Psoas muscle (tissue), 8 donors: ENCODE data around the gene RPAP3. TPM values are rescaled to one million over a fixed set of nuclear protein-coding genes. Genes with fewer than 3 reads are reported as not detected.

Experiments
- ATAC-seq, 4 donors: fragments of 200-7000 bp; cut with Tn5 transposase; one replicate each; pipeline ENCODE4 v1.9.1; 2020; ENCODE audit warnings: moderate library complexity in 3 of 4, mild to moderate bottlenecking in 2 of 4
- DNase-seq, 2 donors: peaks; one replicate each; pipeline ENCODE4 v3.0.0-alpha.2; 2020
- H3K27ac ChIP-seq: fragments of 200-600 bp; one replicate; pipeline ENCODE4 v1.8.0; 2022
- H3K27me3 ChIP-seq, 3 donors: fragments of 200-600 bp in 1 of 3; one replicate each; pipeline versions ENCODE4 v1.6.1 to v1.8.0; 2013 to 2022; ENCODE audit warnings: low read length in 2 of 3, mild to moderate bottlenecking in 2 of 3, moderate library complexity in 1 of 3; ENCODE audit not compliant: insufficient read depth in 3 of 3
- H3K36me3 ChIP-seq, 2 donors: fragments of 200-600 bp in 1 of 2; one replicate each; pipeline versions ENCODE4 v1.6.1 to v1.8.0; 2013 to 2022; ENCODE audit warnings: low read depth in 1 of 2, mild to moderate bottlenecking in 1 of 2, moderate library complexity in 1 of 2; ENCODE audit not compliant: insufficient read depth in 1 of 2
- H3K4me1 ChIP-seq: fragments of 200-600 bp; one replicate; pipeline ENCODE4 v1.8.0; 2022
- H3K4me3 ChIP-seq: fragments of 200-600 bp; one replicate; pipeline ENCODE4 v1.8.0; 2022; ENCODE audit warnings: mild to moderate bottlenecking
- H3K9me3 ChIP-seq: fragments of 200-600 bp; one replicate; pipeline ENCODE4 v1.8.0; 2022
- CTCF ChIP-seq: fragments of 200-600 bp; IDR thresholded peaks from one replicate; pipeline ENCODE4 v1.8.0; 2022; ENCODE audit warnings: antibody characterized with exemption
- WGBS, 3 donors: extraction: QIAGEN DNeasy Blood & Tissue Kit; methylation state at CpG; one replicate each; pipeline versions ENCODE4 v1.1.6 to v1.1.7; 2013; 5-methylcytosine and 5-hydroxymethylcytosine counted together
- intact Hi-C, 2 donors: fragments of 100-400 bp; cut with DNase I; formaldehyde crosslinking; loops; one replicate each; pipeline versions ENCODE4 v1.11.0 to v1.14.2; 2022
- polyA plus RNA-seq, 3 donors: library from polyadenylated mRNA; stranded (reverse); fragments of 200-250 nt; gene quantifications; one replicate each; pipeline ENCODE4 v1.2.3, GENCODE V29; 2013
- total RNA-seq, 4 donors: library from RNA; stranded (reverse); fragmentation: NEBNext Ultra II Directional in 2 of 4; extraction: Animal tissue kit (Norgen Biotek cat#: 25700) in 2 of 4; gene quantifications; one replicate each; pipeline versions ENCODE4 v1.2.1 to v1.2.4, GENCODE V29; 2021 to 2023
- donor health status: healthy with polysubstance abuse.
- donor health status: DM: no; HTN: no; CAD: no; lungs with moderate emphysema.
- donor health status: Bipolar disorder and iron deficiency.
- donor health status: healthy.
- donor health status: DM: yes; HTN: yes; CAD: no.
- donor health status: DM: no; HTN: no; CAD: no.
- donor health status: DM: no; HTN: no; CAD: no.
- donor health status: DM: yes; HTN: yes; CAD: no.

RPAP3 gene
- total and polyA plus RNA-seq, 7 donors, result 18.8 to 43.2 (median 26.4) TPM

- Histone ChIP-seq H3K36me3 (no peaks in the 10 kb centered on the region), H3K27ac (no peak overlapping the region), H3K9me3 (no peaks in the 10 kb centered on the region), H3K27me3 (no peaks in the 10 kb centered on the region), H3K4me1 (peaks cover 8% of the 10 kb centered on the region), H3K4me3 (no peak overlapping the region)
- TF ChIP-seq CTCF, result no peak
- intact Hi-C loops, result no loop called here
- no peak for ATAC-seq
- DNase-seq, result no peak
- WGBS, 3 donors, result 66 to 71% (median 69%) methylated on average over 3 of the region's 3 CpGs
Observed at GRCh38 chr12:47729233-47729632, 23.4 kb upstream of the RPAP3 start.

GRCh38 chr12:47725893-47726292 lies 20.1 kb upstream of the RPAP3 start:
- Histone ChIP-seq H3K27me3 (no peaks in the 10 kb centered on the region), H3K36me3 (no peaks in the 10 kb centered on the region), H3K27ac (no peak overlapping the region), H3K4me1 (peaks cover 10% of the 10 kb centered on the region), H3K4me3 (no peak overlapping the region), H3K9me3 (no peaks in the 10 kb centered on the region)
- peak in 1 of 4 donors; percentile 33 for ATAC-seq
- TF ChIP-seq CTCF, result no peak
- WGBS, 3 donors, result 61 to 69% (median 63%) methylated on average over 5 of the region's 5 CpGs
- intact Hi-C loops, result no loop called here
- no peak for DNase-seq

GRCh38 chr12:47725091-47725772 lies 19.4 kb upstream of the RPAP3 start, which contains the start of gene ENDOU:
TSS of gene ENDOU (minus strand) at chr12:47725490. CDS start at chr12:47725413, 77 bp downstream.
- WGBS, 3 donors, result 74 to 87% (median 84%) methylated on average over 8 of the region's 8 CpGs
- Histone ChIP-seq H3K27ac (no peak within 1 kb of the TSS), H3K4me1 (peaks cover 7% of the 10 kb centered on the region), H3K9me3 (no peaks in the 10 kb centered on the region), H3K27me3 (no peaks in the 10 kb centered on the region), H3K36me3 (no peaks in the 10 kb centered on the region), H3K4me3 (no peak within 1 kb of the TSS)
- intact Hi-C loops, result no loop called here
- TF ChIP-seq CTCF, result no peak
- ATAC-seq (no peak), DNase-seq (no peak)

GRCh38 chr12:47722941-47723631 lies 17.3 kb upstream of the RPAP3 start:
- DNase-seq (no peak), ATAC-seq (no peak)
- Histone ChIP-seq H3K9me3 (no peaks in the 10 kb centered on the region), H3K4me3 (no peak overlapping the region), H3K27ac (no peak overlapping the region), H3K36me3 (peaks cover 0 to 9% of the 10 kb centered on the region in 2 donors), H3K27me3 (no peaks in the 10 kb centered on the region), H3K4me1 (peaks cover 7% of the 10 kb centered on the region)
- intact Hi-C loops, result no loop called here
- 64 to 86% (median 72%) methylated on average over 5 of the region's 5 CpGs for WGBS, 3 donors
- TF ChIP-seq CTCF, result no peak
